Transverse colon (tissue), 4 donors: ENCODE measurements around the gene GALNT2. TPM values are rescaled to one million over a fixed set of nuclear protein-coding genes. Genes with fewer than 3 reads are reported as not detected.

Experiments
- DNase-seq: peaks from one replicate; pipeline ENCODE4 v3.0.0-alpha.2; 2019
- H3K27ac ChIP-seq, 4 donors: fragments of 200-600 bp; sonication (generic); 2 replicates each; pipeline ENCODE4 v1.5.1; 2016 to 2018; ENCODE audit warnings: inconsistent platforms in 4 of 4
- H3K27me3 ChIP-seq: fragments of 200-600 bp; sonication (generic); 2 replicates; pipeline ENCODE4 v1.5.1; 2017; ENCODE audit warnings: inconsistent platforms
- H3K36me3 ChIP-seq, 4 donors: fragments of 200-600 bp; sonication (generic); 2 replicates each; pipeline ENCODE4 v1.5.1; 2017 to 2019; ENCODE audit warnings: inconsistent platforms in 4 of 4
- H3K4me1 ChIP-seq, 4 donors: fragments of 200-600 bp; sonication (generic); 2 replicates each; pipeline ENCODE4 v1.5.1; 2017 to 2020; ENCODE audit warnings: inconsistent platforms in 4 of 4
- H3K4me3 ChIP-seq, 4 donors: fragments of 200-600 bp; sonication (generic); 1 replicate in 1 of 4; 2 replicates in 3 of 4; pipeline versions ENCODE4 v1.5.1 to v1.6.1; 2017 to 2019; ENCODE audit warnings: inconsistent platforms in 4 of 4
- H3K9me3 ChIP-seq, 2 donors: fragments of 200-600 bp; sonication (generic); 2 replicates each; pipeline ENCODE4 v1.5.1; 2017 to 2019; ENCODE audit warnings: inconsistent platforms in 2 of 2
- EP300 ChIP-seq: sonication (generic); formaldehyde crosslinking; IDR thresholded peaks from one replicate; pipeline ENCODE4 v1.6.1; 2017; ENCODE audit warnings: antibody characterized with exemption, low read depth
- POLR2A ChIP-seq: fragments of 450-650 bp; IDR thresholded peaks from one replicate; pipeline ENCODE4 v1.6.1; 2016; ENCODE audit warnings: antibody characterized with exemption, mild to moderate bottlenecking, moderate library complexity
- POLR2AphosphoS5 ChIP-seq, 3 donors: sonication (generic); formaldehyde crosslinking; IDR thresholded peaks; one replicate each; pipeline ENCODE4 v1.6.1; 2016; ENCODE audit warnings: antibody characterized with exemption in 3 of 3
- WGBS, 2 donors: methylation state at CpG; one replicate each; pipeline ENCODE4 v1.1.5; 2018; ENCODE audit warnings: low coverage in 1 of 2; 5-methylcytosine and 5-hydroxymethylcytosine counted together
- in situ Hi-C, 4 donors: fragments of 200-750 bp; cut with MboI; loops; one replicate each; pipeline versions ENCODE4 v1.15.0 to v1.15.1; 2017; ENCODE audit warnings: low sequenced_read_pairs in 3 of 4, low pct_ligation_motif_present in 1 of 4, low pct_unique_long_range_greater_than_20kb in 1 of 4
- intact Hi-C: fragments of 100-400 bp; cut with DNase I; formaldehyde crosslinking; loops from one replicate; pipeline ENCODE4 v1.15.1; 2023; ENCODE audit warnings: low total_unique reads
- total RNA-seq, 4 donors: library from RNA; depleted of rRNA; stranded (reverse); fragments of >200 nt; gene quantifications; one replicate each; pipeline ENCODE4 v1.1.0, GENCODE V29; 2016
- TF ChIP-seq, protein P1 (sequence below), 5 experiments: fragments of 200-600 bp in 3 of 5; fragments of 450-650 bp in 2 of 5; sonication (generic) in 3 of 5; IDR thresholded peaks; 1 replicate in 2 of 5; 2 replicates in 3 of 5; pipeline ENCODE4 v1.5.1; 2016 to 2017; ENCODE audit warnings: antibody characterized with exemption in 5 of 5, inconsistent platforms in 3 of 5, mild to moderate bottlenecking in 2 of 5, moderate library complexity in 1 of 5

Gene GALNT2
- total RNA-seq, 4 donors from 2014 or later = 16.5 to 48.8 (median 36.8) TPM

DNA sequence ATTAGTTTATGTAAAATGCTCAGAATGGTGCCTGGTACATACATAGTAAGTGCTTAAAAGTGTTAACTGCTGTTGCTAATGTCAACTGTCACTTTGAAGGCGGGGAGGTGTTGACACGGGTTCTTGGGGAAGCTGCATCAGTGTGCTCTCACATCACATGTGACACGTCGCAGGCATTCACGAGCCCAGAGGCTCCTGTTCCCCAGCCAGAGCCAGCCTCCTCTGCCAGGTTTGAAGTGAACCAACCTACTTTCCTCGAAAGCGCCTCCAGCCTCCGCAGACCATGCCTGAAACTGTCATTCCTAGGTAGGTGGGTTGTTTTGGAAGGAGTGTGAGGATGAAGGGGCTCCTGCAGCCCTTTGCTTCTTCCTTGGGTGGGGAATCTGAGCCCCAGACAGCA is 13.8 kb downstream of the GALNT2 start:
- H3K9me3 ChIP-seq = no peaks in the 10 kb centered on the region
- in situ Hi-C loops (no loop called here), intact Hi-C loops (no loop called here)
- WGBS, 2 donors = 96 to 100% methylated on average over 1 to 8 of the region's 8 CpGs
- no peak overlapping the region for H3K27ac ChIP-seq
- H3K4me1 ChIP-seq = peaks cover 8 to 19% (median 12%) of the 10 kb centered on the region in 4 donors
- TF ChIP-seq EP300 = no peak
- TF ChIP-seq, protein P1, sequence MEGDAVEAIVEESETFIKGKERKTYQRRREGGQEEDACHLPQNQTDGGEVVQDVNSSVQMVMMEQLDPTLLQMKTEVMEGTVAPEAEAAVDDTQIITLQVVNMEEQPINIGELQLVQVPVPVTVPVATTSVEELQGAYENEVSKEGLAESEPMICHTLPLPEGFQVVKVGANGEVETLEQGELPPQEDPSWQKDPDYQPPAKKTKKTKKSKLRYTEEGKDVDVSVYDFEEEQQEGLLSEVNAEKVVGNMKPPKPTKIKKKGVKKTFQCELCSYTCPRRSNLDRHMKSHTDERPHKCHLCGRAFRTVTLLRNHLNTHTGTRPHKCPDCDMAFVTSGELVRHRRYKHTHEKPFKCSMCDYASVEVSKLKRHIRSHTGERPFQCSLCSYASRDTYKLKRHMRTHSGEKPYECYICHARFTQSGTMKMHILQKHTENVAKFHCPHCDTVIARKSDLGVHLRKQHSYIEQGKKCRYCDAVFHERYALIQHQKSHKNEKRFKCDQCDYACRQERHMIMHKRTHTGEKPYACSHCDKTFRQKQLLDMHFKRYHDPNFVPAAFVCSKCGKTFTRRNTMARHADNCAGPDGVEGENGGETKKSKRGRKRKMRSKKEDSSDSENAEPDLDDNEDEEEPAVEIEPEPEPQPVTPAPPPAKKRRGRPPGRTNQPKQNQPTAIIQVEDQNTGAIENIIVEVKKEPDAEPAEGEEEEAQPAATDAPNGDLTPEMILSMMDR (IDR thresholded peaks at IDR 0.05) = no peak
- no peak for TF ChIP-seq POLR2A
- TF ChIP-seq POLR2AphosphoS5 (IDR thresholded peaks at IDR 0.05) = no peak
- no peak for DNase-seq
- H3K27me3 ChIP-seq = no peaks in the 10 kb centered on the region
- no peaks in the 10 kb centered on the region for H3K36me3 ChIP-seq
- H3K4me3 ChIP-seq = no peak overlapping the region

- H3K27me3 ChIP-seq = no peaks in the 10 kb centered on the region
- no peaks in the 10 kb centered on the region for H3K36me3 ChIP-seq
- intact Hi-C loops = no loop called here
- H3K4me1 ChIP-seq = peaks cover 8 to 26% (median 16%) of the 10 kb centered on the region in 4 donors
- no peaks in the 10 kb centered on the region for H3K9me3 ChIP-seq
- in situ Hi-C loops = no loop called here
- H3K4me3 ChIP-seq = no peak overlapping the region
- no peak overlapping the region for H3K27ac ChIP-seq
- TF ChIP-seq, protein P1 (IDR thresholded peaks at IDR 0.05) = no peak
- TF ChIP-seq EP300 (no peak), POLR2A (no peak), POLR2AphosphoS5 (IDR thresholded peaks at IDR 0.05) (no peak)
- DNase-seq = no peak
- 89 to 100% methylated on average over 1 to 8 of the region's 8 CpGs for WGBS, 2 donors
Observed at GRCh38 chr1:230081751-230082150, 14.7 kb downstream of the GALNT2 start.

DNA sequence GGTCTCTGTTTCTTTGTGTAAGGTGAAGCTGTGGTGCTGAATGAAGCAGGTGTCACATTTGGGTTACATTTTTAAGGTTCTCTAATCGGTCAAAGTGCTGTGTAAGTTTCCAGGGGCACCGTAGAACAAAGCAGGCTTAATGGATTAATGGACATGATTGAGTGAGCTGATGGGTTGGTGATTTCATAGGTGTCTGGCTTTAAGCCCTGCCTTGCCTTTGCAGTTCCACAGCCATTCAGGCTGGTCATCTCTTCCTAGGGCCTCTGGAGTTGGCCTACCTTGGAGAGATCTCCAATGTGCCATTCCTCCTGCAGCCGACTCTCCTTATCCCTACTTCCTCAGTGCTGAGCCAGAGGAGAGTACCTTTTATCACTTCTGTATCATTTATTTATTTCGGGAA is 15.2 kb downstream of the GALNT2 start:
- 95 to 100% methylated on average over 2 to 4 of the region's 4 CpGs for WGBS, 2 donors
- Histone ChIP-seq H3K27ac (no peak overlapping the region), H3K36me3 (no peaks in the 10 kb centered on the region), H3K4me3 (no peak overlapping the region), H3K9me3 (no peaks in the 10 kb centered on the region), H3K4me1 (peaks cover 8 to 31% (median 19%) of the 10 kb centered on the region in 4 donors), H3K27me3 (no peaks in the 10 kb centered on the region)
- DNase-seq = no peak
- intact Hi-C loops (no loop called here), in situ Hi-C loops (no loop called here)
- TF ChIP-seq POLR2A = no peak
- TF ChIP-seq EP300 = no peak
- TF ChIP-seq POLR2AphosphoS5 (IDR thresholded peaks at IDR 0.05) = no peak
- TF ChIP-seq, protein P1 (IDR thresholded peaks at IDR 0.05) = no peak

DNA sequence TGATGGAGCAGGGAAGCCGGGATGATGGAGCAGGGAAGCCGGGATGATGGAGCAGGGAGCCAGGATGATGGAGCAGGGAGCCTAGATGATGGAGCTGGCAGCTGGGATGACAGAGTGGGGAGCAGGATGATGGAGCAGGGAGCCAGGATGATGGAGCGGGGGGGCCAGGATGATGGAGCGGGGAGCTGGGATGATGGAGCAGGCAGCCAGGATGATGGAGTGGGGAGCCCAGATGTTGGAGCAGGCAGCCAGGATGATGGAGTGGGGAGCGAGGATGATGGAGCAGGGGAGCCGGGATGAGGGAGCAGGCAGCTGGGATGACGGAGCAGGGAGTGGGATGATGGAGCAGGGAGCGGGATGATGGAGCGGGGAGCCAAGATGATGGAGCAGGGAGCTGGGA is 16.0 kb downstream of the GALNT2 start:
- no peak overlapping the region for H3K27ac ChIP-seq
- H3K4me3 ChIP-seq = no peak overlapping the region
- 89 to 97% methylated on average over 9 of the region's 9 CpGs for WGBS, 2 donors
- H3K27me3 ChIP-seq = no peaks in the 10 kb centered on the region
- intact Hi-C loops (no loop called here), in situ Hi-C loops (no loop called here)
- H3K4me1 ChIP-seq = peaks cover 8 to 33% (median 21%) of the 10 kb centered on the region in 4 donors
- H3K9me3 ChIP-seq = no peaks in the 10 kb centered on the region
- TF ChIP-seq POLR2A = no peak
- TF ChIP-seq, protein P1 (IDR thresholded peaks at IDR 0.05) = no peak
- TF ChIP-seq POLR2AphosphoS5 (IDR thresholded peaks at IDR 0.05) = no peak
- no peak for TF ChIP-seq EP300
- DNase-seq = no peak
- H3K36me3 ChIP-seq = no peaks in the 10 kb centered on the region
